ENCODE results near the gene PRXL2C.

DNA sequence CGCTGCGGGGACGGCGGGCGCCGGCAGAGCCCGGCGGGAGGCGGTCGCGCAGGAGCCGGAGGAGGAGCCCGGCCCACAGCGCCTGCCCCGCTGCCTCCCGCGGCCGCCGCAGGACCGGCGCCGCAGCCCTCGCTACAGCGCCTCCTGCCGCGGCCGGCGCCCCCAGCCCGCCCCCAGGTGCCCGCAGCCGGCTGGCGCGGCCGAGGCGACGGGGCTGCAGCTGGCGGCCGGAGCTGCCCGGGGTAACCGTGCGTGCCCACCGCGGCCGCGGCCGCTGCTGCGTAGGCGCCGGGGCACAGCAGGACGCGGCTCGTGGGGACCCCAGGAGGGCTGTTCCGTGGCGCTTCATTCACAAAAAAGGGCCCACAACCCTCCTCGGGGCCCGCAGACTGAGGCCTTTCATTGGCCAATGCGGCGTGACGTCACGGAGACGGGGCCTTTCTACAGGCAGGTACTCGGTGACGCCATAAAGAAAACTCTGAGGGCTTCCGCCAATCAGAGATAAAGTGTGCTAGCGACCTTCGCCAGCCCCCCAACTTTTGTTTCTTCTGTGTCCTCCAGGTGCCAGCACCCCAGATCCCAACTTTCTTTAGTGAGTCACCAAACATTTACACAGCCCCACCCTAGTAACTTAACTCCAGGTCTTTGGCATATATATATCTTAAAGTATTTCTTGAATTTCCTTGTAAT is 35.5 kb downstream of the PRXL2C start, which contains the start of gene CDC14B:
- TF ChIP-seq, protein P1, sequence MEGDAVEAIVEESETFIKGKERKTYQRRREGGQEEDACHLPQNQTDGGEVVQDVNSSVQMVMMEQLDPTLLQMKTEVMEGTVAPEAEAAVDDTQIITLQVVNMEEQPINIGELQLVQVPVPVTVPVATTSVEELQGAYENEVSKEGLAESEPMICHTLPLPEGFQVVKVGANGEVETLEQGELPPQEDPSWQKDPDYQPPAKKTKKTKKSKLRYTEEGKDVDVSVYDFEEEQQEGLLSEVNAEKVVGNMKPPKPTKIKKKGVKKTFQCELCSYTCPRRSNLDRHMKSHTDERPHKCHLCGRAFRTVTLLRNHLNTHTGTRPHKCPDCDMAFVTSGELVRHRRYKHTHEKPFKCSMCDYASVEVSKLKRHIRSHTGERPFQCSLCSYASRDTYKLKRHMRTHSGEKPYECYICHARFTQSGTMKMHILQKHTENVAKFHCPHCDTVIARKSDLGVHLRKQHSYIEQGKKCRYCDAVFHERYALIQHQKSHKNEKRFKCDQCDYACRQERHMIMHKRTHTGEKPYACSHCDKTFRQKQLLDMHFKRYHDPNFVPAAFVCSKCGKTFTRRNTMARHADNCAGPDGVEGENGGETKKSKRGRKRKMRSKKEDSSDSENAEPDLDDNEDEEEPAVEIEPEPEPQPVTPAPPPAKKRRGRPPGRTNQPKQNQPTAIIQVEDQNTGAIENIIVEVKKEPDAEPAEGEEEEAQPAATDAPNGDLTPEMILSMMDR (IDR thresholded peaks at IDR 0.05; ENCODE audit: borderline replicate concordance, extremely low read depth, low read length, poor library complexity, severe bottlenecking), result no peak
- no peak for TF ChIP-seq EZH2 (IDR thresholded peaks at IDR 0.05; ENCODE audit: borderline replicate concordance, low read depth, low read length, severe bottlenecking)

Data from DND-41 (cell line).